Astrocyte (in vitro differentiated cells and primary cell): ENCODE measurements around the gene SH2D2A.
A peak's percentile ranks its signal among the peaks of the same experiment; 100 is the strongest.

Source experiments
- EZH2 ChIP-seq: IDR thresholded peaks from 2 replicates; pipeline ENCODE4 v1.6.1; 2012; ENCODE audit warnings: mild to moderate bottlenecking, low read length, inconsistent platforms; ENCODE audit not compliant: insufficient read depth
- TF ChIP-seq, protein P1 (sequence below): IDR thresholded peaks from 2 replicates; pipeline ENCODE4 v1.5.1; 2011; ENCODE audit warnings: low read depth, mild to moderate bottlenecking, inconsistent platforms, low read length, moderate library complexity; ENCODE audit not compliant: insufficient read depth

DNA sequence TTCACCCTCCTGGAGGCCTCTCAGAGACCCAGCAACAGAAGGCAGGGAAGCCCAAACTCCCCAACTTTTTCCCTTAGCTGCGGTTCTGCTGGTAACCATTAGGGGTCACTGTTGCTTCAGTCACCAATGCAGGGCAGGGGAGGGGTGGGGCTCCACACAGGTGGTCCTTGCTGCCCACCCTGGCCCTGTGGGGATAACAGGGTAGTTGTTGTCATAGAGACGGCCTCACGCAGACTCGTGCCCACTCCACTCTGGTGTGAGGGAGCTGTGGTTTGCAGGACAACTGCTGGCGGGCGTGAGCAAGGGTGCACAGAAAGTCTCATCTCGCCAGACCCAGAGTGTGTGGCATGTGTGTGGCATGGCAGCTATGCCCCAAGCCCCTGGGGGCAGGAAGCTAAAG lies 22.3 kb upstream of the SH2D2A start:
- TF ChIP-seq EZH2: no peak
- TF ChIP-seq, protein P1, sequence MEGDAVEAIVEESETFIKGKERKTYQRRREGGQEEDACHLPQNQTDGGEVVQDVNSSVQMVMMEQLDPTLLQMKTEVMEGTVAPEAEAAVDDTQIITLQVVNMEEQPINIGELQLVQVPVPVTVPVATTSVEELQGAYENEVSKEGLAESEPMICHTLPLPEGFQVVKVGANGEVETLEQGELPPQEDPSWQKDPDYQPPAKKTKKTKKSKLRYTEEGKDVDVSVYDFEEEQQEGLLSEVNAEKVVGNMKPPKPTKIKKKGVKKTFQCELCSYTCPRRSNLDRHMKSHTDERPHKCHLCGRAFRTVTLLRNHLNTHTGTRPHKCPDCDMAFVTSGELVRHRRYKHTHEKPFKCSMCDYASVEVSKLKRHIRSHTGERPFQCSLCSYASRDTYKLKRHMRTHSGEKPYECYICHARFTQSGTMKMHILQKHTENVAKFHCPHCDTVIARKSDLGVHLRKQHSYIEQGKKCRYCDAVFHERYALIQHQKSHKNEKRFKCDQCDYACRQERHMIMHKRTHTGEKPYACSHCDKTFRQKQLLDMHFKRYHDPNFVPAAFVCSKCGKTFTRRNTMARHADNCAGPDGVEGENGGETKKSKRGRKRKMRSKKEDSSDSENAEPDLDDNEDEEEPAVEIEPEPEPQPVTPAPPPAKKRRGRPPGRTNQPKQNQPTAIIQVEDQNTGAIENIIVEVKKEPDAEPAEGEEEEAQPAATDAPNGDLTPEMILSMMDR: peak; percentile 81
